A549 (cell line): Measurements from ENCODE around the gene CCDC30.

Source experiments
- JUN ChIP-seq, 2 experiments: fragments of >200 bp; sonication (Bioruptor Twin); formaldehyde crosslinking; IDR thresholded peaks; 2 replicates in 1 of 2; 3 replicates in 1 of 2; pipeline ENCODE4 v1.6.1; 2016 to 2017
- MAX ChIP-seq: IDR thresholded peaks from 2 replicates; pipeline ENCODE4 v1.6.1; 2012
- PBX3 ChIP-seq: IDR thresholded peaks from 2 replicates; pipeline ENCODE4 v1.6.1; 2012
- RNF2 ChIP-seq: fragments of 200-600 bp; sonication (generic); IDR thresholded peaks from 2 replicates; pipeline ENCODE4 v1.6.1; 2016; ENCODE audit warnings: low read depth, mild to moderate bottlenecking, antibody characterized with exemption, moderate library complexity, borderline replicate concordance
- TF ChIP-seq, protein P1 (sequence below): fragments of >200 bp; sonication (Bioruptor Twin); formaldehyde crosslinking; IDR thresholded peaks from 3 replicates; pipeline ENCODE4 v1.5.1; 2016
- TF ChIP-seq, protein P2 (sequence below): fragments of 250-450 bp; sonication (Bioruptor Pico); IDR thresholded peaks from 2 replicates; pipeline ENCODE4 v1.5.0; 2021; ENCODE audit warnings: mild to moderate bottlenecking, moderate library complexity, borderline replicate concordance

GRCh38 chr1:42669936-42670335 is 206.8 kb downstream of the CCDC30 start:
- TF ChIP-seq, protein P1, sequence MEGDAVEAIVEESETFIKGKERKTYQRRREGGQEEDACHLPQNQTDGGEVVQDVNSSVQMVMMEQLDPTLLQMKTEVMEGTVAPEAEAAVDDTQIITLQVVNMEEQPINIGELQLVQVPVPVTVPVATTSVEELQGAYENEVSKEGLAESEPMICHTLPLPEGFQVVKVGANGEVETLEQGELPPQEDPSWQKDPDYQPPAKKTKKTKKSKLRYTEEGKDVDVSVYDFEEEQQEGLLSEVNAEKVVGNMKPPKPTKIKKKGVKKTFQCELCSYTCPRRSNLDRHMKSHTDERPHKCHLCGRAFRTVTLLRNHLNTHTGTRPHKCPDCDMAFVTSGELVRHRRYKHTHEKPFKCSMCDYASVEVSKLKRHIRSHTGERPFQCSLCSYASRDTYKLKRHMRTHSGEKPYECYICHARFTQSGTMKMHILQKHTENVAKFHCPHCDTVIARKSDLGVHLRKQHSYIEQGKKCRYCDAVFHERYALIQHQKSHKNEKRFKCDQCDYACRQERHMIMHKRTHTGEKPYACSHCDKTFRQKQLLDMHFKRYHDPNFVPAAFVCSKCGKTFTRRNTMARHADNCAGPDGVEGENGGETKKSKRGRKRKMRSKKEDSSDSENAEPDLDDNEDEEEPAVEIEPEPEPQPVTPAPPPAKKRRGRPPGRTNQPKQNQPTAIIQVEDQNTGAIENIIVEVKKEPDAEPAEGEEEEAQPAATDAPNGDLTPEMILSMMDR, result no peak
- no peak for TF ChIP-seq JUN (IDR thresholded peaks at IDR 0.05)
- no peak for TF ChIP-seq PBX3
- TF ChIP-seq MAX, result no peak
- TF ChIP-seq RNF2, result no peak
- TF ChIP-seq, protein P2, sequence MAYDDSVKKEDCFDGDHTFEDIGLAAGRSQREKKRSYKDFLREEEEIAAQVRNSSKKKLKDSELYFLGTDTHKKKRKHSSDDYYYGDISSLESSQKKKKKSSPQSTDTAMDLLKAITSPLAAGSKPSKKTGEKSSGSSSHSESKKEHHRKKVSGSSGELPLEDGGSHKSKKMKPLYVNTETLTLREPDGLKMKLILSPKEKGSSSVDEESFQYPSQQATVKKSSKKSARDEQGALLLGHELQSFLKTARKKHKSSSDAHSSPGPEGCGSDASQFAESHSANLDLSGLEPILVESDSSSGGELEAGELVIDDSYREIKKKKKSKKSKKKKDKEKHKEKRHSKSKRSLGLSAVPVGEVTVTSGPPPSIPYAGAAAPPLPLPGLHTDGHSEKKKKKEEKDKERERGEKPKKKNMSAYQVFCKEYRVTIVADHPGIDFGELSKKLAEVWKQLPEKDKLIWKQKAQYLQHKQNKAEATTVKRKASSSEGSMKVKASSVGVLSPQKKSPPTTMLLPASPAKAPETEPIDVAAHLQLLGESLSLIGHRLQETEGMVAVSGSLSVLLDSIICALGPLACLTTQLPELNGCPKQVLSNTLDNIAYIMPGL (CRISPR knock-in tag), result no peak
